ENCODE measurements around the gene RALGPS1. TPM values are rescaled to one million over a fixed set of nuclear protein-coding genes. Genes with fewer than 3 reads are reported as not detected.

The RALGPS1 gene
- total and polyA plus RNA-seq, 8 donors: 4.7 to 150 (median 42.2) TPM

- Histone ChIP-seq H3K4me1 (peaks cover 24 to 82% (median 45%) of the 10 kb centered on the region in 4 donors), H3K9me3 (no peaks in the 10 kb centered on the region), H3K4me3 (no peak overlapping the region), H3K27me3 (no peaks in the 10 kb centered on the region), H3K27ac (peak overlapping the region in 4 of 5 donors; percentile 68 to 86 (median 82)), H3K36me3 (no peaks in the 10 kb centered on the region)
- peak in 1 of 2 donors; percentile 83 for DNase-seq
- intact Hi-C loops (cut with DNase I; ENCODE audit: low total_unique reads): no loop called here
- WGBS, 5 donors: 63 to 81% (median 70%) methylated on average over 10 of the region's 10 CpGs
- TF ChIP-seq CTCF (IDR thresholded peaks at IDR 0.05): no peak
- peak; percentile 63 to 87 (median 83) for TF ChIP-seq POLR2AphosphoS5 (IDR thresholded peaks at IDR 0.05)
- peak; percentile 58 for TF ChIP-seq EP300 (IDR thresholded peaks at IDR 0.05)
Measured at GRCh38 chr9:127130661-127131538, 216.3 kb downstream of the RALGPS1 start.

GRCh38 chr9:127131871-127132270 is 217.3 kb downstream of the RALGPS1 start:
- no peak for TF ChIP-seq POLR2A (IDR thresholded peaks at IDR 0.05)
- no peak for TF ChIP-seq CTCF (IDR thresholded peaks at IDR 0.05)
- no peak for TF ChIP-seq EP300 (IDR thresholded peaks at IDR 0.05)
- no peak for TF ChIP-seq POLR2AphosphoS5 (IDR thresholded peaks at IDR 0.05)
- H3K4me1 ChIP-seq: peaks cover 24 to 87% (median 49%) of the 10 kb centered on the region in 4 donors
- intact Hi-C loops (cut with DNase I; ENCODE audit: low total_unique reads): no loop called here
- no peaks in the 10 kb centered on the region for H3K9me3 ChIP-seq
- WGBS, 5 donors: 74 to 83% (median 81%) methylated on average over 6 of the region's 6 CpGs
- H3K27ac ChIP-seq: peak overlapping the region; percentile 14 to 86 (median 81)
- no peaks in the 10 kb centered on the region for H3K27me3 ChIP-seq
- no peaks in the 10 kb centered on the region for H3K36me3 ChIP-seq
- DNase-seq: peak in 1 of 2 donors; percentile 4
- H3K4me3 ChIP-seq: no peak overlapping the region

DNA sequence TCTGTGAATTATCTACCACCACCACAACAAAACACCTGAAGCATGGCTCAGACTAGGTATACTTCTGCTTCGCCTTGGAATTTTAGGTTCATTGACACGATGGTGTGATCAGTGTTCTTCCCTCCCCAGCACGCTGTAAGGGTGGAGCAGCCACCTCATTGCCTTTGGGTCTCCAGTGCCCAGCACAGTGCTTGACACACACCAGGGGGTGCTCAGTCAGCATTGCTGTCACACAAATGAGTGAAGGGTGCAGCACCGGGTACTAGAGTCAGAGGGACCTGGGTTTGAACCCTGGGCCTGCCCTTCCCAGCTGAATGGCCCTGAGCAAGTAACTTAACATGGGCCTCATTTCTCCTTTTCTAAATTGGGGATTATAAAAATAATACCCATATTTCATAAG is 217.8 kb downstream of the RALGPS1 start:
- peak in 1 of 2 donors; percentile 11 for DNase-seq
- H3K4me1 ChIP-seq: peaks cover 24 to 82% (median 49%) of the 10 kb centered on the region in 4 donors
- no peaks in the 10 kb centered on the region for H3K36me3 ChIP-seq
- no peaks in the 10 kb centered on the region for H3K27me3 ChIP-seq
- 91 to 99% (median 96%) methylated on average over 4 of the region's 4 CpGs for WGBS, 5 donors
- peak overlapping the region in 4 of 5 donors; percentile 68 to 86 (median 82) for H3K27ac ChIP-seq
- intact Hi-C loops (cut with DNase I; ENCODE audit: low total_unique reads): no loop called here
- no peak overlapping the region for H3K4me3 ChIP-seq
- no peaks in the 10 kb centered on the region for H3K9me3 ChIP-seq
- TF ChIP-seq POLR2A (IDR thresholded peaks at IDR 0.05) (no peak), EP300 (IDR thresholded peaks at IDR 0.05) (no peak), POLR2AphosphoS5 (IDR thresholded peaks at IDR 0.05) (no peak), CTCF (IDR thresholded peaks at IDR 0.05) (no peak)

DNA sequence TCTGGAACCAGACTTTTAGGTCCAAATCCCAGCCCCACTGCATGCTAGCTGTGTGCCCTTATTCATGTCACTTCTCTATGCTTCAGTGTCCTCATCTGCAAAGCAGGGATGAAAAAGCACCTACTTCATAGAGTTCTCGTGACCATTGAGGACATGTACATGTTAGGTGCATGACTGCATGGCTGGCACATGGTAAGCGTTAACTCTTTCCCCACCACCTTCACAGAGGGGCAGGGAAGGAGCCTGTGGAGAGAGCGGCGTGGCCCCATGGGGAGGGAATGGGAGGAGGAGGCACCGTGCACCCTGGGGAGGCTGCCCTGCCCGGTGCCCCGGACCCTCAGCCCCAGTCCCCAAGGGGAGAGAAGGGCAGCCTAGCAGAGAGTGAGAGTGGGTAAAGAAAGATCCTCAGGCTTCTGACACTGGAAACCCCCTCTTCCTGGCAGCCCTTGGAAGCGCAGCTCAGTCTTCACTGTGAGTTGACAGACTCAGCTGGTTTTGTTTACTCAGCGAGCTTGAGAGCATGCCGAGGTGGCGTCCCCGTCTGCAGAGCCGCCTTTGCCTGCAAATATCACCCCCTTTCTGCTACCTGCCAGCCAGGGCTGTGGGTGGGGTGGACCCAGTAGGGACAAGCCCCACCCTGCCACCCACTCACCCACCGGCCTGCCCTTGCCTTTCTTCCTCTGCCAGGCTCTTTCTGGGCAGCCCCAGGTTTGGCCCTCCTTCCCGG is 218.5 kb downstream of the RALGPS1 start:
- H3K27me3 ChIP-seq: no peaks in the 10 kb centered on the region
- H3K4me3 ChIP-seq: no peak overlapping the region
- H3K9me3 ChIP-seq: no peaks in the 10 kb centered on the region
- no peaks in the 10 kb centered on the region for H3K36me3 ChIP-seq
- 45 to 70% (median 52%) methylated on average over 9 to 15 of the region's 15 CpGs for WGBS, 5 donors
- intact Hi-C loops (cut with DNase I; ENCODE audit: low total_unique reads): no loop called here
- peak; percentile 29 to 78 for DNase-seq
- H3K4me1 ChIP-seq: peaks cover 24 to 81% (median 49%) of the 10 kb centered on the region in 4 donors
- H3K27ac ChIP-seq: peak overlapping the region; percentile 10 to 86 (median 81)
- no peak for TF ChIP-seq EP300 (IDR thresholded peaks at IDR 0.05)
- TF ChIP-seq CTCF (IDR thresholded peaks at IDR 0.05): no peak
- TF ChIP-seq POLR2A (IDR thresholded peaks at IDR 0.05): no peak
- no peak for TF ChIP-seq POLR2AphosphoS5 (IDR thresholded peaks at IDR 0.05)
